CD4-positive, alpha-beta T cell treated with Interleukin-6 at 100 ng/mL for 8 hours (primary cell): Measurements from ENCODE around the gene GALC.
"Not testable (repeated sequence)": the region's sequence is repeated elsewhere in the genome, so short reads cannot be mapped to it uniquely, and the experiment has no call there.

Source experiments
- DNase-seq: peaks from one replicate; pipeline ENCODE4 v3.0.0-alpha.2; 2020; ENCODE audit warnings: mixed read lengths, low spot score

GALC gene

GRCh38 chr14:87992718-87993628 lies at the start of gene GALC:
GALC (minus strand) TSS chr14:87993182; CDS start chr14:87993164, 18 bp downstream.
- DNase-seq = peak; percentile 93

GRCh38 chr14:88040146-88040545 lies 47.2 kb upstream of the GALC start:
- DNase-seq = no peak

GRCh38 chr14:88039197-88039596 lies 46.2 kb upstream of the GALC start:
- DNase-seq = no peak

- DNase-seq = no peak
Observed at GRCh38 chr14:88037325-88037724, 44.3 kb upstream of the GALC start.

- no peak for DNase-seq
Observed at GRCh38 chr14:88036422-88036821, 43.4 kb upstream of the GALC start.

GRCh38 chr14:88034076-88034475 lies 41.1 kb upstream of the GALC start:
- no peak for DNase-seq

GRCh38 chr14:88032373-88032772 lies 39.4 kb upstream of the GALC start:
- no peak for DNase-seq

GRCh38 chr14:88030892-88031291 lies 37.9 kb upstream of the GALC start:
- no peak for DNase-seq

GRCh38 chr14:88030079-88030478 lies 37.1 kb upstream of the GALC start:
- peak; percentile 14 for DNase-seq

GRCh38 chr14:88029500-88029899 lies 36.5 kb upstream of the GALC start:
- DNase-seq = no peak

GRCh38 chr14:88026890-88027289 lies 33.9 kb upstream of the GALC start:
- peak; percentile 13 for DNase-seq

- no peak for DNase-seq
Observed at GRCh38 chr14:88025313-88025712, 32.3 kb upstream of the GALC start.

- not testable (repeated sequence) for DNase-seq
Observed at GRCh38 chr14:88024252-88025086, 31.5 kb upstream of the GALC start.

- DNase-seq = peak; percentile 25
Observed at GRCh38 chr14:88023658-88024187, 30.7 kb upstream of the GALC start.

GRCh38 chr14:88017535-88017934 lies 24.6 kb upstream of the GALC start:
- no peak for DNase-seq

GRCh38 chr14:88016768-88017167 lies 23.8 kb upstream of the GALC start:
- DNase-seq = no peak

- peak; percentile 46 for DNase-seq
Observed at GRCh38 chr14:88013750-88014349, 20.9 kb upstream of the GALC start.

GRCh38 chr14:88012495-88012894 lies 19.5 kb upstream of the GALC start:
- no peak for DNase-seq

GRCh38 chr14:88010331-88010730 lies 17.3 kb upstream of the GALC start:
- no peak for DNase-seq

- no peak for DNase-seq
Observed at GRCh38 chr14:88009486-88009885, 16.5 kb upstream of the GALC start.

- no peak for DNase-seq
Observed at GRCh38 chr14:88008039-88008742, 15.2 kb upstream of the GALC start.

- no peak for DNase-seq
Observed at GRCh38 chr14:88007608-88008007, 14.6 kb upstream of the GALC start.
